ENCODE results near the gene HLA-DQA1.

GRCh38 chr6:32609391-32609730 is 27.8 kb upstream of the HLA-DQA1 start:
- TF ChIP-seq CTCF (conservative IDR thresholded peaks at IDR 0.05; ENCODE audit: low read length), result no peak
- no peak for TF ChIP-seq EZH2phosphoT487 (IDR thresholded peaks at IDR 0.05; ENCODE audit: borderline replicate concordance)
